AG10803 (cell line): ENCODE data around the gene PAX8.

ENCODE experiments used
- DNase-seq: peaks from one replicate; pipeline ENCODE4 v3.0.0; 2010; ENCODE audit warnings: low read depth
- H3K4me3 ChIP-seq: 2 replicates; pipeline ENCODE4 v1.5.1; 2011; ENCODE audit warnings: mild to moderate bottlenecking, low read length, control low read depth
- TF ChIP-seq, protein P1 (sequence below): conservative IDR thresholded peaks from 2 replicates; pipeline ENCODE4 v1.5.1; 2011; ENCODE audit warnings: mild to moderate bottlenecking, low read length, control low read depth, inconsistent platforms

The PAX8 gene

DNA sequence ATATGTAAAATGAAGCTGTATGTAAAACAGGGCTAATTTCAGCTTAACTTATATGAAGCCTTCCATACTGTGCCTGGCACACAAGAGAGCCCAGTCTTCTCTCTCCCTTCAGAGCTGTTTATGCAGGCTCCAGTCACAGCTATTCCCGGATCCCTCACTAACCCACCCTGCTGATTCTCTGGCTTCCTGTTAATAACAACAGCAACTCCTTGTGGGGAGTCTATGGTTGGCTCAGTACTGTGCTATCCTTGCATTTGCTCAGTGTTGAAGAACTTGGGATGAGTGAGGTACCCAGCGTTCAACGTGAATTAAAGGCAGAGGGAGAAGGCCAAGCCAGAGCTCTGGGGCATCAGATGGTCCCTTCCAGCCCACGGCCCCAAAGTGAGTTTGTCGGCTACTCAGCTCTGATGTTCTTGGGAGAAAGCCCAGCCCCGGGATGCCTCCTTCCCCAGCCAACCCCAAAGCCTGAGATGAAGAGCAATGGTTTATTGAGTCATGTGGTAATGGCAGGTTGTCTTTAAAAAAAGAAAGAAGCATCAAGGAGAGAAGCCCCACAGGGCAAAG lies 61.7 kb downstream of the PAX8 start:
- no peak for DNase-seq
- TF ChIP-seq, protein P1, sequence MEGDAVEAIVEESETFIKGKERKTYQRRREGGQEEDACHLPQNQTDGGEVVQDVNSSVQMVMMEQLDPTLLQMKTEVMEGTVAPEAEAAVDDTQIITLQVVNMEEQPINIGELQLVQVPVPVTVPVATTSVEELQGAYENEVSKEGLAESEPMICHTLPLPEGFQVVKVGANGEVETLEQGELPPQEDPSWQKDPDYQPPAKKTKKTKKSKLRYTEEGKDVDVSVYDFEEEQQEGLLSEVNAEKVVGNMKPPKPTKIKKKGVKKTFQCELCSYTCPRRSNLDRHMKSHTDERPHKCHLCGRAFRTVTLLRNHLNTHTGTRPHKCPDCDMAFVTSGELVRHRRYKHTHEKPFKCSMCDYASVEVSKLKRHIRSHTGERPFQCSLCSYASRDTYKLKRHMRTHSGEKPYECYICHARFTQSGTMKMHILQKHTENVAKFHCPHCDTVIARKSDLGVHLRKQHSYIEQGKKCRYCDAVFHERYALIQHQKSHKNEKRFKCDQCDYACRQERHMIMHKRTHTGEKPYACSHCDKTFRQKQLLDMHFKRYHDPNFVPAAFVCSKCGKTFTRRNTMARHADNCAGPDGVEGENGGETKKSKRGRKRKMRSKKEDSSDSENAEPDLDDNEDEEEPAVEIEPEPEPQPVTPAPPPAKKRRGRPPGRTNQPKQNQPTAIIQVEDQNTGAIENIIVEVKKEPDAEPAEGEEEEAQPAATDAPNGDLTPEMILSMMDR, result no peak
- no peak overlapping the region for H3K4me3 ChIP-seq

- no peak overlapping the region for H3K4me3 ChIP-seq
- no peak for DNase-seq
- TF ChIP-seq, protein P1, result no peak
Measured at GRCh38 chr2:113216321-113216720, 62.4 kb downstream of the PAX8 start.

DNA sequence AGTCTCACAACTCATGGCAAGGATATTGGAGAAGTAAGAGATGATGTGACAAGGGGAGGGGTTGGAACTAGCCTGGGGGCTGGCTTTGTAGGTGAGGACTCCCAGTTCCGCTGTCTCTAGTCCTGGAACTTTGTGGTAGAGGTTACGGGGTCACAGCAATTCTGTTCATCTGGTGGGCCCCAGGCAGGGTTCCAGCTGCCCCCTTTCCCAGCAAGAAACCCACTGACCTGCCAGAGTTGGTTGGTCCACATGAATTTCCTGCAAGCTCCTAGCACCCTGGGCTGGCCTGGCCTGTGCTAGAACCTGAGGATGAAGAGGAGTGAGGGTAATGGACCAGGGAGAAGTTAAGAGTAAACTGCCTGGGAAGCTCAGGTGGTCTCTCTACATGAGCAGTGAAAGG lies 63.7 kb downstream of the PAX8 start:
- TF ChIP-seq, protein P1, result no peak
- DNase-seq, result no peak

GRCh38 chr2:113214141-113214540 lies 64.6 kb downstream of the PAX8 start:
- H3K4me3 ChIP-seq, result no peak overlapping the region
- TF ChIP-seq, protein P1, result no peak
- DNase-seq, result no peak

More for the DNA sequence above, 63.7 kb downstream of the PAX8 start:
- no peak overlapping the region for H3K4me3 ChIP-seq

- H3K4me3 ChIP-seq, result no peak overlapping the region
- no peak for DNase-seq
- TF ChIP-seq, protein P1, result no peak
Measured at GRCh38 chr2:113213061-113213930, 65.4 kb downstream of the PAX8 start.

DNA sequence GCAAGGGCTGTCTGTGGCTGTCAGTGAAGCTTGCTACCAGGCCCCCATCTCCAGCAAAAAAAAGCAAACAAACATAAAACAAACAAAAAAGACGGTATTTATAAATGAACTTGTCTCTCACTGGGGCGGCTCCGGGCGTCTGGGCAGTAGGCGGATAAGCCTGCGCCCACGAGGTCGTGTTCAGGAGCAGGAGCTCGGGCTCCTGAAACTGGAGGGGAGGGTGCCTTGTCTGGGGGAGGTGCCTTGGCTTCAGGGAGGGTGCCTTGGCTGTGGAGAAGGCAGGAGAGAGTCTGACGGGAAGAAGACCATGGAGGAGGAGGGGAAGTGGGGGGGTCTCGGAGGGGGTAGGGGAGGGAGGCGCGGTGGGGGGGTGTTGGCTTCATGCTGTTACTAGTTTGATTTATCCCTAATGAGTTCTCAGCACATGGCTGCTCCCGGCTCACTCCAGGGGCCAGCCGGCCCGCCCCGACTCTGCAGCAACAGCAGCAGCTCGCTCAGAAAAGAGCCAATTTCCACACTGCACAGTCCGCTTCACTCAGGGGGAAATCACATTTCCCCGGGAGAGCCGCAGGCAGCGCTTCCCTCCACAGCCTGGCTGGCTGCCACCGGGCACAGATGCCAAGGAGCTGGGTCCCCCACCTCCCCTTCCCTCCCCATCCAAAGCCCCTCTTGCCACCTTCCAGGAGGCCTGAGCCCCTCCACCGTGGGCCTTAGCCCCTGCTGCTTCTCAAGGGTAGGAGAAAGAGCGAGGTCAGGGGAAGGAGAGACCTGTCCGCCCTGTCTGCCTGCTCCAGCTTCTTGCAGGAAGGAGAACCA lies 66.3 kb downstream of the PAX8 start:
- H3K4me3 ChIP-seq, result no peak overlapping the region
- DNase-seq, result no peak
- TF ChIP-seq, protein P1, result no peak
